CD14-positive monocyte (primary cell): ENCODE measurements around the gene CACUL1. TPM values are rescaled to one million over a fixed set of nuclear protein-coding genes. Genes with fewer than 3 reads are reported as not detected.
A peak's percentile ranks its signal among the peaks of the same experiment; 100 is the strongest.

Experiments used
- DNase-seq, 3 donors: peaks; one replicate each; pipeline ENCODE4 v3.0.0-alpha.2; 2011 to 2022
- H2AFZ ChIP-seq: 2 replicates; pipeline ENCODE4 v1.6.0; 2012; ENCODE audit warnings: mild to moderate bottlenecking, low read depth, low read length, inconsistent platforms; ENCODE audit not compliant: insufficient read depth, poor library complexity, severe bottlenecking
- H3K27ac ChIP-seq, 2 donors: 1 replicate in 1 of 2; 2 replicates in 1 of 2; pipeline ENCODE4 v1.5.1; 2012 to 2013; ENCODE audit warnings: low read length in 2 of 2, control low read depth in 1 of 2, inconsistent platforms in 1 of 2, low read depth in 1 of 2, mild to moderate bottlenecking in 1 of 2
- H3K27me3 ChIP-seq, 2 donors: one replicate each; pipeline versions ENCODE4 v1.6.0 to v1.6.1; 2011 to 2013; ENCODE audit warnings: low read length in 2 of 2; ENCODE audit not compliant: control insufficient read depth in 2 of 2, insufficient read depth in 2 of 2
- H3K36me3 ChIP-seq, 2 donors: replicated peaks in 1 of 2; 1 replicate in 1 of 2; 2 replicates in 1 of 2; pipeline versions ENCODE4 v1.5.1 to v1.6.1; 2012 to 2013; ENCODE audit warnings: low read length in 2 of 2, control low read depth in 1 of 2, inconsistent platforms in 1 of 2, mild to moderate bottlenecking in 1 of 2; ENCODE audit not compliant: insufficient read depth in 2 of 2, control insufficient read depth in 1 of 2
- H3K4me1 ChIP-seq, 2 donors: 1 replicate in 1 of 2; 2 replicates in 1 of 2; pipeline versions ENCODE4 v1.5.1 to v1.6.1; 2012 to 2013; ENCODE audit warnings: low read length in 2 of 2, control low read depth in 1 of 2, inconsistent platforms in 1 of 2, mild to moderate bottlenecking in 1 of 2, moderate library complexity in 1 of 2; ENCODE audit not compliant: insufficient read depth in 2 of 2, control insufficient read depth in 1 of 2
- H3K4me2 ChIP-seq: replicated peaks from 2 replicates; pipeline ENCODE3; 2012; ENCODE audit warnings: low read length, moderate library complexity, mild to moderate bottlenecking; ENCODE audit not compliant: poor library complexity, severe bottlenecking; ENCODE audit errors: extremely low read depth
- H3K4me3 ChIP-seq, 3 experiments: fragments of 200-600 bp in 1 of 3; sonication (generic) in 1 of 3; replicated peaks in 1 of 3; 1 replicate in 2 of 3; 2 replicates in 1 of 3; pipeline ENCODE4 v1.5.1; 2011 to 2013; ENCODE audit warnings: low read length in 3 of 3, mild to moderate bottlenecking in 3 of 3, control low read depth in 2 of 3, low read depth in 2 of 3, inconsistent platforms in 1 of 3, moderate library complexity in 1 of 3
- H3K79me2 ChIP-seq: 2 replicates; pipeline ENCODE4 v1.6.0; 2012; ENCODE audit warnings: mild to moderate bottlenecking, control low read depth, inconsistent platforms, low read length, moderate library complexity; ENCODE audit not compliant: insufficient read depth
- H3K9ac ChIP-seq: 2 replicates; pipeline ENCODE4 v1.6.0; 2017; ENCODE audit warnings: low read length, mild to moderate bottlenecking; ENCODE audit not compliant: insufficient read depth, poor library complexity, severe bottlenecking
- H3K9me3 ChIP-seq, 2 donors: replicated peaks in 1 of 2; 1 replicate in 1 of 2; 2 replicates in 1 of 2; pipeline versions ENCODE4 v1.5.1 to v1.6.1; 2012 to 2013; ENCODE audit warnings: low read length in 2 of 2, control low read depth in 1 of 2; ENCODE audit not compliant: control insufficient read depth in 1 of 2, insufficient read depth in 1 of 2
- H4K20me1 ChIP-seq: 2 replicates; pipeline ENCODE4 v1.6.0; 2012; ENCODE audit warnings: mild to moderate bottlenecking, low read length, control low read depth, moderate library complexity; ENCODE audit not compliant: insufficient read depth
- H3K27ac Mint-ChIP-seq, 7 donors: one replicate each; pipeline ENCODE4 v1.8.0; 2020; ENCODE audit warnings: mild to moderate bottlenecking in 7 of 7, mixed read lengths in 7 of 7, moderate library complexity in 6 of 7, inconsistent platforms in 2 of 7
- H3K27me3 Mint-ChIP-seq, 3 donors: one replicate each; pipeline ENCODE4 v1.8.0; 2021 to 2022; ENCODE audit warnings: low read depth in 3 of 3, mild to moderate bottlenecking in 3 of 3, mixed read lengths in 3 of 3, moderate library complexity in 3 of 3, inconsistent platforms in 1 of 3
- H3K36me3 Mint-ChIP-seq, 2 donors: one replicate each; pipeline ENCODE4 v1.8.0; 2020; ENCODE audit warnings: mixed read lengths in 2 of 2, inconsistent platforms in 1 of 2, mild to moderate bottlenecking in 1 of 2
- H3K4me1 Mint-ChIP-seq: one replicate; pipeline ENCODE4 v1.8.0; 2020; ENCODE audit warnings: mild to moderate bottlenecking, mixed read lengths
- H3K4me3 Mint-ChIP-seq, 2 donors: one replicate each; pipeline ENCODE4 v1.8.0; 2020; ENCODE audit warnings: mild to moderate bottlenecking in 2 of 2, mixed read lengths in 2 of 2, moderate library complexity in 1 of 2
- H3K9me3 Mint-ChIP-seq, 7 donors: one replicate each; pipeline ENCODE4 v1.8.0; 2020 to 2022; ENCODE audit warnings: mixed read lengths in 7 of 7, mild to moderate bottlenecking in 6 of 7, moderate library complexity in 6 of 7, inconsistent platforms in 2 of 7
- WGBS: methylation state at CpG from one replicate; pipeline ENCODE4 v1.1.5; 2013; ENCODE audit warnings: missing lambda C conversion rate; ENCODE audit not compliant: insufficient coverage; 5-methylcytosine and 5-hydroxymethylcytosine counted together
- intact Hi-C, 2 donors: fragments of 100-400 bp; cut with micrococcal nuclease; formaldehyde crosslinking; loops; one replicate each; pipeline versions ENCODE4 v1.15.0 to v1.15.1; 2023
- polyA plus RNA-seq, 3 donors: library from polyadenylated mRNA; depleted of rRNA in 1 of 3; unstranded in 2 of 3; stranded (reverse) in 1 of 3; fragments of 300-500 nt in 2 of 3; fragments of >200 nt in 1 of 3; fragmentation: Illumina TruSeq in 2 of 3; gene quantifications; 1 replicate in 2 of 3; 2 replicates in 1 of 3; pipeline ENCODE4 v1.2.3, GENCODE V29; 2012 to 2021
- TF ChIP-seq, protein P1 (sequence below): fragments of 200-600 bp; IDR thresholded peaks from one replicate; pipeline ENCODE4 v1.8.0; 2022; ENCODE audit warnings: antibody characterized with exemption, mild to moderate bottlenecking

The CACUL1 gene
- polyA plus RNA-seq, 3 donors = 18.1 to 50.8 (median 38.8) TPM

DNA sequence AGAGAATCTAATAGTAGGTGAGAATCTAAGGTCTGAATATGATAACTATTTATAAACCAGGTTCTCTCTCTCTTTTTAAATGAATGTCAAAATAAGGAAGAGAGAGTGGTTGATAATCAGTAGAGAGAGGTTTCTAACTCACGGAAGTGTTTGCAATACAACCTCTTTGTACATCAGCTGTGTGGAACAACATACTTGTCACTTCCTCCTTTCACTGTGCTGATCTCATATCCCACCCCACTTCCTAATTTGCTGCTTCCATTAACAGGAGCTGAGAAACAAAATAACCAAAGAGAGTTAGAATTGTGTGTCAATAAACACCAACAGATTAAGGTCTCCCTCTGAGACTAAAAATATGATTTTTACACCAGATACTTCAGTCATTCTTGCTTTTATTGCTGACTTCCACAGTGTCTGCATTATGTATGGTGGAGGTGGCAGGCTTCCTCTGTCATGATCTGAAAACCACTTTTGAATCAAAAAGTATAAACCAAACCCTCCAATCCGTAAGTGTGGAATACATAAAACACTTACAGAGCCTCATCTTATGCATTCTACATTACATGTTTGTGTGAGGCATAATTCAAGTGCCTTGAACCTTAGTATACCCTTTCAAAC is 25.0 kb downstream of the CACUL1 start:
- TF ChIP-seq, protein P1, sequence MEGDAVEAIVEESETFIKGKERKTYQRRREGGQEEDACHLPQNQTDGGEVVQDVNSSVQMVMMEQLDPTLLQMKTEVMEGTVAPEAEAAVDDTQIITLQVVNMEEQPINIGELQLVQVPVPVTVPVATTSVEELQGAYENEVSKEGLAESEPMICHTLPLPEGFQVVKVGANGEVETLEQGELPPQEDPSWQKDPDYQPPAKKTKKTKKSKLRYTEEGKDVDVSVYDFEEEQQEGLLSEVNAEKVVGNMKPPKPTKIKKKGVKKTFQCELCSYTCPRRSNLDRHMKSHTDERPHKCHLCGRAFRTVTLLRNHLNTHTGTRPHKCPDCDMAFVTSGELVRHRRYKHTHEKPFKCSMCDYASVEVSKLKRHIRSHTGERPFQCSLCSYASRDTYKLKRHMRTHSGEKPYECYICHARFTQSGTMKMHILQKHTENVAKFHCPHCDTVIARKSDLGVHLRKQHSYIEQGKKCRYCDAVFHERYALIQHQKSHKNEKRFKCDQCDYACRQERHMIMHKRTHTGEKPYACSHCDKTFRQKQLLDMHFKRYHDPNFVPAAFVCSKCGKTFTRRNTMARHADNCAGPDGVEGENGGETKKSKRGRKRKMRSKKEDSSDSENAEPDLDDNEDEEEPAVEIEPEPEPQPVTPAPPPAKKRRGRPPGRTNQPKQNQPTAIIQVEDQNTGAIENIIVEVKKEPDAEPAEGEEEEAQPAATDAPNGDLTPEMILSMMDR = no peak
- H4K20me1 ChIP-seq = no peaks in the 10 kb centered on the region
- H3K4me3 Mint-ChIP-seq = peak overlapping the region; percentile 49 to 51
- peaks cover 2 to 12% of the 10 kb centered on the region in 2 donors for H3K36me3 ChIP-seq
- H3K4me2 ChIP-seq = peak overlapping the region; percentile 72
- no peaks in the 10 kb centered on the region for H3K9me3 ChIP-seq
- H3K9me3 Mint-ChIP-seq = no peaks in the 10 kb centered on the region
- no CpG with 5 or more reads among the region's 2 CpGs for WGBS
- H3K9ac ChIP-seq = peak overlapping the region; percentile 53
- no peaks in the 10 kb centered on the region for H3K27me3 Mint-ChIP-seq
- peak overlapping the region in 1 of 3 experiments; percentile 65 for H3K4me3 ChIP-seq
- H2AFZ ChIP-seq = peak overlapping the region; percentile 34
- H3K27me3 ChIP-seq = no peaks in the 10 kb centered on the region
- intact Hi-C loops = loop anchor here (10.0 kb wide), 1 partner anchor 165 kb away; no protein-coding TSS in a partner anchor
- H3K4me1 ChIP-seq = peaks cover 54 to 67% of the 10 kb centered on the region in 2 donors
- peak overlapping the region in 1 of 2 donors; percentile 95 for H3K27ac ChIP-seq
- H3K27ac Mint-ChIP-seq = peak overlapping the region; percentile 89 to 97 (median 94)
- peaks cover 28 to 29% of the 10 kb centered on the region in 2 donors for H3K36me3 Mint-ChIP-seq
- peaks cover 69% of the 10 kb centered on the region for H3K4me1 Mint-ChIP-seq
- peak; percentile 83 to 95 (median 93) for DNase-seq
- peaks cover 86% of the 10 kb centered on the region for H3K79me2 ChIP-seq

DNA sequence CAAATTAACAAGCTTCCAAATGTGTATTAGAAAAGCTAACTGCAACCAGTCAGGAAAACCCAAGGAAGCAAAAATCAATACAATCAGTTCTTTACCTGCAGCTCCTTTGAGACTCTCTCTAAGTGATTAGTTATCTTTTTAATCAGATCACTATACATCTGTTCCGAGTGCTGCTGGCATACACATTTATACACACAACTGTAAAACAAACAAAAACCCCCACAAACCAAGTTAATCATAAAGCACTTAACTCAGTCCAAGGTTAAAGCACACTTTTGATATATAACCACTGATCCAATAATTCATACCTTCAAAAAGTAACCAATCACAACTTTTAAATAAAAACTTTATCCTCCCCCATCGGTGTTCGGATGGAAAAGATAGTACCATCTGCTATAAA is 25.6 kb downstream of the CACUL1 start:
- peak overlapping the region in 1 of 2 donors; percentile 95 for H3K27ac ChIP-seq
- H3K4me1 ChIP-seq = peaks cover 53 to 62% of the 10 kb centered on the region in 2 donors

More for the DNA sequence above, 25.6 kb downstream of the CACUL1 start:
- H3K4me3 ChIP-seq = peak overlapping the region in 1 of 3 experiments; percentile 65
- no peaks in the 10 kb centered on the region for H3K27me3 ChIP-seq
- no peak for DNase-seq
- Mint-ChIP-seq H3K4me3 (peak overlapping the region; percentile 49 to 51), H3K27me3 (no peaks in the 10 kb centered on the region), H3K27ac (peak overlapping the region; percentile 89 to 97 (median 94)), H3K4me1 (peaks cover 63% of the 10 kb centered on the region), H3K9me3 (no peaks in the 10 kb centered on the region), H3K36me3 (peaks cover 28 to 29% of the 10 kb centered on the region in 2 donors)
- 88% methylated on average over 1 of the region's 3 CpGs for WGBS
- H3K9ac ChIP-seq = peak overlapping the region; percentile 53
- peaks cover 2 to 12% of the 10 kb centered on the region in 2 donors for H3K36me3 ChIP-seq
- TF ChIP-seq, protein P1 = no peak
- intact Hi-C loops = loop anchor here (10.0 kb wide), 1 partner anchor 164 kb away; no protein-coding TSS in a partner anchor
- peak overlapping the region; percentile 34 for H2AFZ ChIP-seq
- peaks cover 85% of the 10 kb centered on the region for H3K79me2 ChIP-seq
- H3K4me2 ChIP-seq = peak overlapping the region; percentile 72
- H4K20me1 ChIP-seq = no peaks in the 10 kb centered on the region
- no peaks in the 10 kb centered on the region for H3K9me3 ChIP-seq
